ENCODE results near the gene GAP43.

GAP43 gene, protein sequence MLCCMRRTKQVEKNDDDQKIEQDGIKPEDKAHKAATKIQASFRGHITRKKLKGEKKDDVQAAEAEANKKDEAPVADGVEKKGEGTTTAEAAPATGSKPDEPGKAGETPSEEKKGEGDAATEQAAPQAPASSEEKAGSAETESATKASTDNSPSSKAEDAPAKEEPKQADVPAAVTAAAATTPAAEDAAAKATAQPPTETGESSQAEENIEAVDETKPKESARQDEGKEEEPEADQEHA

DNA sequence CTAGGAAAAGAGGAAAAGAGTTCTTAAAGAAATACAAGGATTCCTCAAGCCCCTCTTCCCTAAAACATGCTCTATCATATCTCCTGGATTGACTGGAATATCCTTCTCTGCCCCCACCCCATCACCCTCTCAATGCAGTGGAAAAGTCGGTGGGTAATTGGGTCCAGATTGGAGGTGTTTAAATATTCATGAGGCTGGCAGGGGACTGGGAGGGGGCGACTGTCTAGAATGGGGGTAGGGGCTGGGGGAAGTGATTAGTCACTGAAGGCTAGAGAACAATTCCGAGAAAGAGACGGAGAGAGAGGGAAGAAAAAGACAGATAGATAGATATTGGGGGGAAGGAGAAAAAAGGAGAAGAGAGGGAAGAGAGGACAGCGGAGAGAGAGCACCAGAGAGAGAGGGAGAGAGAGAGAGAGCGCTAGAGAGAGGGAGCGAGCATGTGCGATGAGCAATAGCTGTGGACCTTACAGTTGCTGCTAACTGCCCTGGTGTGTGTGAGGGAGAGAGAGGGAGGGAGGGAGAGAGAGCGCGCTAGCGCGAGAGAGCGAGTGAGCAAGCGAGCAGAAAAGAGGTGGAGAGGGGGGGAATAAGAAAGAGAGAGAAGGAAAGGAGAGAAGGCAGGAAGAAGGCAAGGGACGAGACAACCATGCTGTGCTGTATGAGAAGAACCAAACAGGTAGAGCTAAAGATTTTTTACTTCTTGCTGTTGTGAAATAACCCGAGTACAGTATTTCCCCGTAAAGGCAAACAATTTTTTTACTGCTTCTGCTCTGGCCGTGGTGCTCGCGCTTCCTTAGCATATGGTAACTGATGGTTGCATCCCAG, at the start of gene GAP43:
Gene GAP43, plus strand, starts transcription at position 467 of the 825 bp plus-strand sequence. Its CDS starts 180 bp downstream, at position 647.
- DNase-seq: no peak

DNA sequence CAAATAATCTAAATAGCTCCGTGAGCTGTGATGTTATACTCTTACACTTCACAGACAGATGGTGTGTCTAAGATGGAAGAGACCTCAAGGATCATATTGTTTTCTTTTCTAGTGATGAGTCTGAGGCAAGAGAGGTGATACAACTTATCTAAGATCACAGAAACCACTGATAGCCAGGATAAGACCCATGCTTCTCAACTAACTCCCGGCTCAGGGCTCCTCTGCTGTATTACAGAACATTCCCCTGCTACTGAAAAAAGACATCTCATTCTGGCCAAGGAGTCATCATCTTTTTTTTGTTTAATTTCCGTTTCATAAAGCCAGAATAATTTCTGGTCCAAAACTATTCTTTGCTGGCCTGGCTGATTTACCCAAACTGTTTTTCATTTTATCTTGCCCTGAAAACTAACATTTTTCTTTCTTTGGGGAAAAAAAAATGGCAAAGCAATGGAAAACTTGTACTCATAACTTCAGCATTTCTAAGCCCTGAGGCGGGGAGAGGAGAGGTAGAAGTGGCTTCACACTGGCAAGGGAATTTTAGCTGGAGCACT, 46.9 kb upstream of the GAP43 start:
- DNase-seq: no peak

GRCh38 chr3:115577000-115577399, 46.3 kb upstream of the GAP43 start:
- DNase-seq: no peak

- no peak for DNase-seq
Measured at GRCh38 chr3:115578331-115578730, 45.0 kb upstream of the GAP43 start.

DNA sequence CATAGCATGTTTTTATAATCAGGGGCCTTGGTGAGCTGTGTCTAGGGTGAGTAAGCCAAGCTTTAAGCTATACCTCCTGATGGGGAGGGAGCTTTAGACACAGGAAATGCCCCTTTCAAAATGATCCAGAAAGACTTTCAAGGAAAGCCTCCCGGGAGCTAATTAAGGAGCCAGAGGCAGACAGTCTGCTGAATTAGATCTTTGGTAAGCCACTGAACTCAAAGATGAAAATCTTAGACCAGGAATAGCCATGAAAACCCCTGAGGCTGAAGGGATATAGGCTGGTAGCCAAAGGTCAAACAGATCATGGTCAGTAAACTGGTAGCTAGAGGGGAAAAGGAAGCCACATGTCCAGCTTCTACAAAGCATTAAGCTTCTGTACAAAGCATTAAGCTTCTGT, 42.7 kb upstream of the GAP43 start:
- DNase-seq: no peak

DNA sequence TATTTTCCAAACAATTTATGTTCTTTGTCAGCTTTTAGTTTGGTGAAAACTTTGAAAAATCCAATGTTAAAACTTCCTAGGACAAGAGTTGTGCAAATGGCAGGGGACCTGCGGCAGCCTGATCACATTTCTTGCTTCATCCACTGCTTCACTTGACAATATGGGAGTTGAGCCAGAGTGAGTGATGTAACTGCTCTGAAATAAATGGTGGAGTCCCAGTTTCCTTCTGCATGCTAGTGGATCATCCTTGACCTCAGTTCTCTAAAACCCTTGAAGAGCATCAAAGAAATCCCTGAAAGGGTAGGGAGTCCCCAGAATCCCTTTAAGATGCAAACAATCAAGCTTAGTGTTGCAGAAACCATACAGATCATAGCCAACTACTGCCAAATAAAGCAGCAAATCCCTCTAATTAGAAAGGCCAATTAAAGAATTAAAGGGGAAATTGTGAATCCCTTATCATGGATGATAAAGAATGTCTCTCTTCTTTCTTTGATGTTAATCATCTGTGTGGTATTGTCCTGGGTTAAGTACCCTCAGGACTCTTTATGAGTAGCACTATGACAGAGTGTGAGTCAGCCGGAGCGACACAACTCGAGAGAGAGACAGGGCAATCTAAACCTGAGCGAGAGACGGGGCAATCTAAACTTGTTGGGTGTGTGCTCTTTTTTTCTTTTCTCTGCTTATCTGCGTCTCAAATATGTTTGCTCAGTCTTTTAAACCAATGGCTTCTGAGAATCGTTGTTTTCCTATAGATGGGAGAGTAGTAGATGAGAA, 41.8 kb upstream of the GAP43 start:
- no peak for DNase-seq

DNA sequence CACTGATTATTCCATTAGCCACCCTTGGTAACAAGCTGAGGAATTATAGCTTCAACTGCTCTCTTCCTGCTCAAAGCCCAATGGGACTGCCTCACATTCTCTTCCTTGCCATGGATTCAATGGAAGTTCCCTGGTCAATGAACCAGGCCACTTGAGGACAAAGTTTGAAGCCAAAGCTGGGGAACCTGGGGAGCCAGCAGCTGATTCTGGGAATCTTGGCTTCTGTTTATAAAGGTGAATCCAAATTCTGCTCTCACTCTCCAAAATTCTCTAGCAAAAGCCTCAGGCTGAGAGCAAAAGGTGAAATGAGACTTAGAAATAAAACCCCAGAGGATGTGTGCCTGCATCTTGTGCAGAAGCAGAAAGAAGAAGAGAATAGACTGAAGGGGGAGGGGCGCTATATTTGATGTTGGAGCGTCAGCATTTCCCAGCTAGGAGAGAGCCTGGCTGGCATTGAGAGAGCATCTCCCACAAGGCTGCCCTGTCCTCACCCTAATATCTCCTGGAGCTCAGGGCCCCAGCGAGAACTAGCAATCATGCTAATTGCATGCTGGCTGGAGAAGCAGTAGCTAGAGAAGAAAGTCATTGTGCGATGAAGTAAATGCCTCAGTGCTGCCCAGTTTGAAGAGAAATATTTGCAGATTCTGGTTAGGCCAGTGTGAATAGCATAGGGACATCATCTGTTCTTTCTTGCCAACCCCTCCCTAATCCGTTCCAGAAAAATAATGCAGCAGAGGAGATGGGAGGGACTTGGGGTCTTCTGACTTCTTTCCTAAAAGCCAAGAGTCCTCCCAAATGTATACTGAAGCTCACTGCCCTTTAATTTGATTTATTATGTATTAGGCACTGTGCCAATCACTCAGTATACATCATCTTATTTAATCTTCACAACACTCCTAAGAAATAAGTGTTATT, 34.9 kb upstream of the GAP43 start:
- DNase-seq: no peak

DNA sequence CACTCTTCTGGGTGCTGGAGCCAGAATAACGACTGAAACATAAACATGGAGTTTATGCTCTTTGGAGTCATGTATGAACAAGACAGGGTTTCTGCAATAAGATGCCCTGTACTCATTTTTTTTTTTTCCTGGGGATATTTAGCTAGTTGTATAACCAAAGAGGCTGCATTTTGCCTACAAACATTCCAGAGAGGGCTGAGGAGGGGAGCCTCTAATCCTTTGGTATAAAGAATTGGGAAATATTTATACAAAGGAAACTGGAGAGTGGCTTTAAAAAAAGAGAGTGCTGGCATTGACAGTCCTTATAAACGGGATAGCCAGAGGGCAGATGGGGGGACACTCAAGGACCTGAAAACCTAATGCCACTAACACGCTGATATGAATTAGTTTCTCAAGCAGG, 32.4 kb upstream of the GAP43 start:
- no peak for DNase-seq

DNA sequence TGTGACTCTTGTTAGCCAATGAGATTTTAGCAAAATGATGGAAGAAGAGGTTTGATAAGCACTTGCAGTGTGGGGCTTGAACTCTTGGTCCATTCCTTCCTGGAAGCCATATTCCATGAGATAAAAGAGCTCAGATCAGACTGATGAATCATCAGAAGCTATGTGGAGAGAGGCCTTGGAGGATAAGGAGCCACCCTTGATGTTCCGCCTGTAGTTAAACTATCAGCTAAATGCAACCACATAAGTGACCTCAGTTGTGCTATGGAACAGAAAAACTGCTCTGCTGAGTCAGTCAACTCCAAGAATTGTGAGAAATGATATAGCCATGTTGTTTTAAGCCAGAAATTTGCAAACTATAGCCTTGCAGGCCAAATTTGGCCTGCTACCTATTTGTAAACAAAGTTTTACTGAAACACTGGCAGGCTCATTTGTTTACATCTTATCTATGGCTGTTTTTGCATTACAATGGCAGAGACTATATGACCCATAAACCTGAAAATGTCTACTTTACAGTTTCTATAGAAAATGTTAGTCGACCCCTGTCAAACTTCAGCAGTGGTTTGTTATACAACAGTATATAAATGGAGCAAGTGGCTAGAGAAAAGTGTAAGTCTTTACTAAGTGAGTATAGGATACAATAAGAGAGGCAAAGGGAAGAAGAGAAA, 27.6 kb upstream of the GAP43 start:
- DNase-seq: no peak

DNA sequence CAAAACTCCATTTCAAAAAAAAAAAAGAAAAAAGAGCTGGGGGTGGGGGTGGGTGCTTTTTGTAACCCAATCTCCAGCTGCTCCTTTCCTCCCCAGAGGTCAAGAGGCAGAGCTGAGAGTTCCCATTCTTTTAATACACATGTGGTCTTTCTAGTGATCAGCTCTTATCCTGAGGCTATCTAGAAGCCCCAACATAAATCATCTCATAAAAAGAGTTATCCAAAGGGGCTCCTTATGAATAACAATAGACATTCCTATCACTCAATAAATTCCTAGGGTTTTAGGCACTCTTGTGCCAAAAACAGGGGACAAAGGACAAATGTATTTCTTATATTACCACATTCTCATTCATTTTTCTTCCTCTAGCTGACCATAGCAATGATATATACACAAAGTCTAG, 25.1 kb upstream of the GAP43 start:
- DNase-seq: no peak

GRCh38 chr3:115602194-115602593, 21.1 kb upstream of the GAP43 start:
- no peak for DNase-seq

DNA sequence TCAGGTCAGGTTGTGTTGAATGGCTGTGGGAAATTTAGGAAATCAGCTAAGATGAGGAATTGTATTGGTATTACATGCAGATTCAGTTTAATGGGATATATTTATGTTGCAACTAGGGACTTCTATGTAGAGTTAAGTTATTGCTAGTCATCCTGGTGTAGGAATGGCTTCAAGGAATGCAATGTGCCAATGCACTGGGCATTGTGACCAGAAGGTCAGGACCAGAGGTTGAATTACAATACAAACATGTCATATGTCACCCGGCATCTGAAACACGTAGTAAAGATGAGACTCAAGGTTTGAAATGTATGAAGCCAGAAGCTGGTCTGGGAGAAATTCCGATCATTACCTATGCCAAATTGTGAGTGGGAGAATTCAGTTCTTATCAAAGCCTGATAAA, 11.7 kb upstream of the GAP43 start:
- DNase-seq: no peak

DNA sequence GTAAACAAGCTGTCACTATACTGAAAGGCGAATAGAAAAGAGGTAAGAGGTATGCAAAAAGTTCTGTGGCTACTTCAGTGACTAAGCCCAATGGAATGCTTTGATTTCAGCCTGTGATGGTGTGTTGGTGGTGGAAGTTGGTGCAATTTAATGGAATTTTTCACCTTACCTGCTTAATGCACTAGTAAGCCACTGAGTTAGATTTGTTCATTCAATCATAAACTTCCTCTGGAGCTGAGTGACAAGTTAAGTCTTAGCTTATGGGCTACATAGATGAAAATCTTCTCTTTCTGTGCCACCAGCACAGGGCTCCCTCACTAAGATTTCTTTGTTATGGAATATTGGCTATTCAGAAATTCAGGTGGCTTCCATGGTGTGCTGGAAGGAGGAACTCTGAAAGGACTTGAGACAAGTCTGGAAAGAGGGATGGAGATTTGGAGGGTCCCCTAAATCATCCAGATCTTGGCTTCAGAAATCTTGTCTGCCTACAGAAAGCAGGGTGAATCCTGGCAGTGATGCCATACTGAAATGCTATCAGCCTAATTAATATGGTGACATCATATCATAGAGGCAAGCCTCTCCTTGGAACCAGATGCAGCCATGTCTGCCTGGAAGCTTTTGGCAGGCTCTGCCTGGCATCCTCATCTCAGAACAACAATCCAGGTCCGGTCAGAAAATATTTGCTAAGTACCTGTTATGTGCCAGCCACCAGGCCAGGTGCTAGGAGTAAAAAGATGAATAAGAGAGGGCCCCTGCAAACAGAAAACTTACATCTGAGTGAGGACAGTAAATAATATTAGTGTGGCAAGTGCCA, 8.1 kb upstream of the GAP43 start:
- no peak for DNase-seq

DNA sequence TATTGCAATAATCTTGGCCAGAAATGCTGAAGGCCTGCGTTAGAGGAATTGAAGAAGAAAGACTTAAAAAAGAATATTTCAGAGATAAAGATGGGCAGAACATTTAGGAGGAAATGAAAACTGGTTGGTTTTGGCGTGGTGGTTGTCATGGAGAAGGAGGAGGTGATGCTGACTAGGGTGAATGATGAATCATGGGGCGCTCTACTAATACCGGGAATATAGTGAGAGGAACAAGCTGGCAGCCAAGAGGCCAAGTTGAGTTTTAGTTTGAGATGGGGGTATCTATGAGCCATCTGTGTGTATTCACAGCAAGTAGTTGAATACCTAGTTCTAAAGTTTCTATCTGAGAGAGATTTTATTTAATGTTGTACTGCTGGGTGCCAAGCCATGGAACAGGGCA, 6.8 kb upstream of the GAP43 start:
- DNase-seq: no peak

GRCh38 chr3:115617591-115617990, 5.7 kb upstream of the GAP43 start:
- DNase-seq: no peak

GRCh38 chr3:115624029-115624741, 875 bp downstream of the GAP43 start:
- no peak for DNase-seq

DNA sequence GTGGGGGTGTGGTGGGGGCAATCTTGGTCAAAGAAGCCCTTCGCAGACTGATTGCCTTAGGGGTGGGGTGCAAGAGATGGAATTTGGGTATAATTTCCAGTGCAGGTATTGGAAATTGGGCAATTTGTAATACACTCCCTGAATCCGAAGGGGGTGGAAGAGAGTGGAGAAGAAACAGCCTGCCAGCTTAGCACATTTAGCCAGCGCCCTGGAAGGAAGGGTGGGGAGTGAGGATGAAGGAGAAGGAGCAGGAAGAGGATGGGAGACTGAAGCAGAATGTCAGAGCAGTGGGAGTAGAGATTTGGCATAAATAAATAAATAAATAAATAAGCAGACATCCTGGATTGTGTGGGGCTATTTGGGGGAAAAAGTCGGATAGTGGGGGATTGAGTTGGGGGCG, 1.6 kb downstream of the GAP43 start:
- DNase-seq: no peak

GRCh38 chr3:115626006-115626409, 2.7 kb downstream of the GAP43 start:
- DNase-seq: no peak

GRCh38 chr3:115626721-115627120, 3.4 kb downstream of the GAP43 start:
- DNase-seq: no peak
